CD14-positive monocyte (primary cell): Measurements from ENCODE around the gene APIP. TPM values are rescaled to one million over a fixed set of nuclear protein-coding genes. Genes with fewer than 3 reads are reported as not detected.

ENCODE experiments used
- DNase-seq, 3 donors: peaks; one replicate each; pipeline ENCODE4 v3.0.0-alpha.2; 2011 to 2022
- H2AFZ ChIP-seq: 2 replicates; pipeline ENCODE4 v1.6.0; 2012; ENCODE audit warnings: mild to moderate bottlenecking, low read depth, low read length, inconsistent platforms; ENCODE audit not compliant: insufficient read depth, poor library complexity, severe bottlenecking
- H3K27ac ChIP-seq, 2 donors: 1 replicate in 1 of 2; 2 replicates in 1 of 2; pipeline ENCODE4 v1.5.1; 2012 to 2013; ENCODE audit warnings: low read length in 2 of 2, control low read depth in 1 of 2, inconsistent platforms in 1 of 2, low read depth in 1 of 2, mild to moderate bottlenecking in 1 of 2
- H3K27me3 ChIP-seq, 2 donors: one replicate each; pipeline versions ENCODE4 v1.6.0 to v1.6.1; 2011 to 2013; ENCODE audit warnings: low read length in 2 of 2; ENCODE audit not compliant: control insufficient read depth in 2 of 2, insufficient read depth in 2 of 2
- H3K36me3 ChIP-seq, 2 donors: replicated peaks in 1 of 2; 1 replicate in 1 of 2; 2 replicates in 1 of 2; pipeline versions ENCODE4 v1.5.1 to v1.6.1; 2012 to 2013; ENCODE audit warnings: low read length in 2 of 2, control low read depth in 1 of 2, inconsistent platforms in 1 of 2, mild to moderate bottlenecking in 1 of 2; ENCODE audit not compliant: insufficient read depth in 2 of 2, control insufficient read depth in 1 of 2
- H3K4me1 ChIP-seq, 2 donors: 1 replicate in 1 of 2; 2 replicates in 1 of 2; pipeline versions ENCODE4 v1.5.1 to v1.6.1; 2012 to 2013; ENCODE audit warnings: low read length in 2 of 2, control low read depth in 1 of 2, inconsistent platforms in 1 of 2, mild to moderate bottlenecking in 1 of 2, moderate library complexity in 1 of 2; ENCODE audit not compliant: insufficient read depth in 2 of 2, control insufficient read depth in 1 of 2
- H3K4me2 ChIP-seq: replicated peaks from 2 replicates; pipeline ENCODE3; 2012; ENCODE audit warnings: low read length, moderate library complexity, mild to moderate bottlenecking; ENCODE audit not compliant: poor library complexity, severe bottlenecking; ENCODE audit errors: extremely low read depth
- H3K4me3 ChIP-seq, 3 experiments: fragments of 200-600 bp in 1 of 3; sonication (generic) in 1 of 3; replicated peaks in 1 of 3; 1 replicate in 2 of 3; 2 replicates in 1 of 3; pipeline ENCODE4 v1.5.1; 2011 to 2013; ENCODE audit warnings: low read length in 3 of 3, mild to moderate bottlenecking in 3 of 3, control low read depth in 2 of 3, low read depth in 2 of 3, inconsistent platforms in 1 of 3, moderate library complexity in 1 of 3
- H3K79me2 ChIP-seq: 2 replicates; pipeline ENCODE4 v1.6.0; 2012; ENCODE audit warnings: mild to moderate bottlenecking, control low read depth, inconsistent platforms, low read length, moderate library complexity; ENCODE audit not compliant: insufficient read depth
- H3K9ac ChIP-seq: 2 replicates; pipeline ENCODE4 v1.6.0; 2017; ENCODE audit warnings: low read length, mild to moderate bottlenecking; ENCODE audit not compliant: insufficient read depth, poor library complexity, severe bottlenecking
- H3K9me3 ChIP-seq, 2 donors: replicated peaks in 1 of 2; 1 replicate in 1 of 2; 2 replicates in 1 of 2; pipeline versions ENCODE4 v1.5.1 to v1.6.1; 2012 to 2013; ENCODE audit warnings: low read length in 2 of 2, control low read depth in 1 of 2; ENCODE audit not compliant: control insufficient read depth in 1 of 2, insufficient read depth in 1 of 2
- H4K20me1 ChIP-seq: 2 replicates; pipeline ENCODE4 v1.6.0; 2012; ENCODE audit warnings: mild to moderate bottlenecking, low read length, control low read depth, moderate library complexity; ENCODE audit not compliant: insufficient read depth
- H3K27ac Mint-ChIP-seq, 7 donors: one replicate each; pipeline ENCODE4 v1.8.0; 2020; ENCODE audit warnings: mild to moderate bottlenecking in 7 of 7, mixed read lengths in 7 of 7, moderate library complexity in 6 of 7, inconsistent platforms in 2 of 7
- H3K27me3 Mint-ChIP-seq, 3 donors: one replicate each; pipeline ENCODE4 v1.8.0; 2021 to 2022; ENCODE audit warnings: low read depth in 3 of 3, mild to moderate bottlenecking in 3 of 3, mixed read lengths in 3 of 3, moderate library complexity in 3 of 3, inconsistent platforms in 1 of 3
- H3K36me3 Mint-ChIP-seq, 2 donors: one replicate each; pipeline ENCODE4 v1.8.0; 2020; ENCODE audit warnings: mixed read lengths in 2 of 2, inconsistent platforms in 1 of 2, mild to moderate bottlenecking in 1 of 2
- H3K4me1 Mint-ChIP-seq: one replicate; pipeline ENCODE4 v1.8.0; 2020; ENCODE audit warnings: mild to moderate bottlenecking, mixed read lengths
- H3K4me3 Mint-ChIP-seq, 2 donors: one replicate each; pipeline ENCODE4 v1.8.0; 2020; ENCODE audit warnings: mild to moderate bottlenecking in 2 of 2, mixed read lengths in 2 of 2, moderate library complexity in 1 of 2
- H3K9me3 Mint-ChIP-seq, 7 donors: one replicate each; pipeline ENCODE4 v1.8.0; 2020 to 2022; ENCODE audit warnings: mixed read lengths in 7 of 7, mild to moderate bottlenecking in 6 of 7, moderate library complexity in 6 of 7, inconsistent platforms in 2 of 7
- CTCF ChIP-seq: fragments of 200-600 bp; IDR thresholded peaks from one replicate; pipeline ENCODE4 v1.8.0; 2022; ENCODE audit warnings: antibody characterized with exemption, mild to moderate bottlenecking
- WGBS: methylation state at CpG from one replicate; pipeline ENCODE4 v1.1.5; 2013; ENCODE audit warnings: missing lambda C conversion rate; ENCODE audit not compliant: insufficient coverage; 5-methylcytosine and 5-hydroxymethylcytosine counted together
- intact Hi-C, 2 donors: fragments of 100-400 bp; cut with micrococcal nuclease; formaldehyde crosslinking; loops; one replicate each; pipeline versions ENCODE4 v1.15.0 to v1.15.1; 2023
- polyA plus RNA-seq, 3 donors: library from polyadenylated mRNA; depleted of rRNA in 1 of 3; unstranded in 2 of 3; stranded (reverse) in 1 of 3; fragments of 300-500 nt in 2 of 3; fragments of >200 nt in 1 of 3; fragmentation: Illumina TruSeq in 2 of 3; gene quantifications; 1 replicate in 2 of 3; 2 replicates in 1 of 3; pipeline ENCODE4 v1.2.3, GENCODE V29; 2012 to 2021

The APIP gene
- polyA plus RNA-seq, 3 donors = 16.3 to 25.4 (median 22.9) TPM

- no peaks in the 10 kb centered on the region for H3K36me3 Mint-ChIP-seq
- Histone ChIP-seq H3K9me3 (no peaks in the 10 kb centered on the region), H3K27me3 (no peaks in the 10 kb centered on the region), H3K4me1 (no peaks in the 10 kb centered on the region), H2AFZ (no peak overlapping the region), H3K9ac (no peak overlapping the region), H3K79me2 (no peaks in the 10 kb centered on the region), H3K27ac (no peak overlapping the region), H3K4me2 (no peak overlapping the region), H3K36me3 (no peaks in the 10 kb centered on the region), H3K4me3 (no peak overlapping the region), H4K20me1 (no peaks in the 10 kb centered on the region)
- H3K4me3 Mint-ChIP-seq = no peak overlapping the region
- intact Hi-C loops = no loop called here
- H3K4me1 Mint-ChIP-seq = no peaks in the 10 kb centered on the region
- H3K9me3 Mint-ChIP-seq = peaks cover 0 to 9% (median 3%) of the 10 kb centered on the region in 7 donors
- no peak overlapping the region for H3K27ac Mint-ChIP-seq
- DNase-seq = no peak
- TF ChIP-seq CTCF = no peak
- peaks cover 0 to 3% (median 2%) of the 10 kb centered on the region in 3 donors for H3K27me3 Mint-ChIP-seq
Observed at GRCh38 chr11:34851916-34852315, 64.3 kb downstream of the APIP start.

GRCh38 chr11:34850334-34850733 is 65.8 kb downstream of the APIP start:
- whole genome bisulfite sequencing = no CpG with 5 or more reads among the region's 4 CpGs
- DNase-seq = no peak
- no peak for TF ChIP-seq CTCF
- Histone ChIP-seq H3K9me3 (no peaks in the 10 kb centered on the region), H3K4me3 (no peak overlapping the region), H4K20me1 (no peaks in the 10 kb centered on the region), H3K4me1 (no peaks in the 10 kb centered on the region), H3K9ac (no peak overlapping the region), H3K27me3 (no peaks in the 10 kb centered on the region), H3K4me2 (no peak overlapping the region), H3K79me2 (no peaks in the 10 kb centered on the region), H3K36me3 (no peaks in the 10 kb centered on the region), H3K27ac (no peak overlapping the region), H2AFZ (no peak overlapping the region)
- Mint-ChIP-seq H3K27me3 (peaks cover 0 to 3% (median 2%) of the 10 kb centered on the region in 3 donors), H3K4me1 (no peaks in the 10 kb centered on the region), H3K4me3 (no peak overlapping the region), H3K36me3 (no peaks in the 10 kb centered on the region), H3K27ac (no peak overlapping the region), H3K9me3 (peaks cover 0 to 9% (median 3%) of the 10 kb centered on the region in 7 donors)
- intact Hi-C loops = no loop called here
